Stimulated activated memory B cell treated with anti-CD40 and anti-IgM and Interleukin-4, amounts not matched to agents 10 μg/mL and 1 μg/mL and 100 μg/mL, for 72 hours (primary cell): ENCODE results near the gene WWOX.

Source experiments
- ATAC-seq: fragments of 150-1000 bp; cut with Tn5 transposase; 2 replicates; pipeline ENCODE4 v1.10.0; 2021
- H3K27ac Mint-ChIP-seq: one replicate; pipeline ENCODE4 v1.8.0; 2022; ENCODE audit warnings: mild to moderate bottlenecking, mixed read lengths
- H3K27me3 Mint-ChIP-seq: one replicate; pipeline ENCODE4 v1.8.0; 2022; ENCODE audit warnings: mixed read lengths
- H3K36me3 Mint-ChIP-seq: one replicate; pipeline ENCODE4 v1.8.0; 2022; ENCODE audit warnings: mixed read lengths
- H3K4me1 Mint-ChIP-seq: one replicate; pipeline ENCODE4 v1.8.0; 2022; ENCODE audit warnings: mixed read lengths
- H3K4me3 Mint-ChIP-seq: one replicate; pipeline ENCODE4 v1.8.0; 2022; ENCODE audit warnings: mild to moderate bottlenecking, moderate library complexity, mixed read lengths
- H3K9me3 Mint-ChIP-seq: one replicate; pipeline ENCODE4 v1.8.0; 2022; ENCODE audit warnings: mixed read lengths

WWOX gene

GRCh38 chr16:78647019-78647418 is 547.6 kb downstream of the WWOX start:
- Mint-ChIP-seq H3K4me3 (no peak overlapping the region), H3K9me3 (peaks cover 3% of the 10 kb centered on the region), H3K36me3 (peaks cover 6% of the 10 kb centered on the region), H3K4me1 (no peaks in the 10 kb centered on the region), H3K27me3 (no peaks in the 10 kb centered on the region), H3K27ac (no peak overlapping the region)
- no peak for ATAC-seq

DNA sequence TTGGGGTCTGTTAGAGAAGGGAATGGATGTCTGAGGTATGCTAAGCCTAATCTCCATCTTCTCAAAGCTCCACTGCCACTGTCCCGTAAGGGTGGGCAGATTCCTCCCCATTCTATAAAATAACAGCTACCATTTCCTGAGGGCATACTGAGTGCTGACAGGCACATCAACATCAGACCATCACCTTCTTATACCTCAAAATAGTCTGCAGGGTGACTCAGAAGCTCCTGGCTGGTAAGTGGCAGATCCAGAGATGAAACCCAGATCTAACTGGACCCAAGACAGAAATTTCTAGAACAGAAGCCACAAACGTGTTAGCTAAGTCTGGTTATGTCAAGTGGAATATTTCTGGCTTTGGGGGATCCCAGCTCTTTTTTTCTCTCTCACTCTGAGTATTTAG is 548.0 kb downstream of the WWOX start:
- no peak overlapping the region for H3K4me3 Mint-ChIP-seq
- no peak overlapping the region for H3K27ac Mint-ChIP-seq
- no peaks in the 10 kb centered on the region for H3K27me3 Mint-ChIP-seq
- no peak for ATAC-seq
- peaks cover 3% of the 10 kb centered on the region for H3K9me3 Mint-ChIP-seq
- H3K36me3 Mint-ChIP-seq = peaks cover 6% of the 10 kb centered on the region
- H3K4me1 Mint-ChIP-seq = no peaks in the 10 kb centered on the region

DNA sequence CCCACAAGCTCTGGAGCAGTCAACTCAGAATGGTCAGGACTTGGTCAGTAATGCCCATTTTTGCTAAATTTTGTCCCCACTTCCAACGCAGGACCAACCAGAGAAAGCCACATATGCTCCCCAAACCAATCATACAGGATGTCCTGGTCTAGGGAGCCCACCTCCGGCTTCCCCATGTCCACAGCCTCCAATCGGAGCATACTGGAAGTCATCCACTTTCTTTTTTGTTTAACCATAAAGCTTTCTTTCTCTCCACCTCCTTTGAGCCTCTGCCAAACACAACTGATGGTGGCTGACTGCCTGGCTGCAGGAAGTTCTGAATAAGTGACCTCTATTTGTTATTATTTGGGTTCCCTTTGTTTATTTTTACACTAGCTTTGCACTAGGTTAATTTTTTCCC is 549.1 kb downstream of the WWOX start:
- Mint-ChIP-seq H3K36me3 (peaks cover 6% of the 10 kb centered on the region), H3K9me3 (peaks cover 3% of the 10 kb centered on the region), H3K4me3 (no peak overlapping the region), H3K27ac (no peak overlapping the region), H3K27me3 (no peaks in the 10 kb centered on the region), H3K4me1 (no peaks in the 10 kb centered on the region)
- ATAC-seq = no peak

GRCh38 chr16:78650339-78651074 is 551.1 kb downstream of the WWOX start:
- Mint-ChIP-seq H3K27ac (no peak overlapping the region), H3K36me3 (peaks cover 6% of the 10 kb centered on the region), H3K4me3 (no peak overlapping the region), H3K9me3 (peaks cover 3% of the 10 kb centered on the region), H3K4me1 (no peaks in the 10 kb centered on the region), H3K27me3 (no peaks in the 10 kb centered on the region)
- no peak for ATAC-seq

DNA sequence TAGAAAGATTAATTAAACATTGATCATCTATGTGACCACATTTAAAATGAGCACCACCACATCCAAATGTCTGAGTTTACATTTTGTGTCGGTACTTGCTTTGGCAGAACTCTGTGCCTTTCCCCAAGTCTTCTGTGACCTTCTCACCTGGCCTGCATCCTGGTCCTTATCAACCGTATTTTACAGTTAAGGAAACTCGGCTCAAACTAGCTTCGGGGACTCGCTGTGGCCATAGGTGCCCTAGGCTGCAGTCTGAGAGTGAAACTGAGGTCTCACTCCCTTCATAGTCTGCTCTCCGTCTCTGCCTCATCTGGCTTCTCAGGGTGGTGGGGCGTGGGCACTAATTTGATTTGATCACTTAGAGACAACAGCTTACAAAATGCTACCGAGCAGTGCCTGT is 555.5 kb downstream of the WWOX start:
- no peaks in the 10 kb centered on the region for H3K36me3 Mint-ChIP-seq
- H3K9me3 Mint-ChIP-seq = no peaks in the 10 kb centered on the region
- no peak overlapping the region for H3K27ac Mint-ChIP-seq
- no peak overlapping the region for H3K4me3 Mint-ChIP-seq
- no peak for ATAC-seq
- H3K4me1 Mint-ChIP-seq = no peaks in the 10 kb centered on the region
- no peaks in the 10 kb centered on the region for H3K27me3 Mint-ChIP-seq

- no peak for ATAC-seq
- no peaks in the 10 kb centered on the region for H3K27me3 Mint-ChIP-seq
- H3K4me3 Mint-ChIP-seq = no peak overlapping the region
- no peaks in the 10 kb centered on the region for H3K4me1 Mint-ChIP-seq
- no peaks in the 10 kb centered on the region for H3K36me3 Mint-ChIP-seq
- H3K27ac Mint-ChIP-seq = no peak overlapping the region
- no peaks in the 10 kb centered on the region for H3K9me3 Mint-ChIP-seq
Measured at GRCh38 chr16:78655331-78656113, 556.1 kb downstream of the WWOX start.

GRCh38 chr16:78656887-78657286 is 557.4 kb downstream of the WWOX start:
- Mint-ChIP-seq H3K27ac (no peak overlapping the region), H3K4me3 (no peak overlapping the region)
- no peak for ATAC-seq

DNA sequence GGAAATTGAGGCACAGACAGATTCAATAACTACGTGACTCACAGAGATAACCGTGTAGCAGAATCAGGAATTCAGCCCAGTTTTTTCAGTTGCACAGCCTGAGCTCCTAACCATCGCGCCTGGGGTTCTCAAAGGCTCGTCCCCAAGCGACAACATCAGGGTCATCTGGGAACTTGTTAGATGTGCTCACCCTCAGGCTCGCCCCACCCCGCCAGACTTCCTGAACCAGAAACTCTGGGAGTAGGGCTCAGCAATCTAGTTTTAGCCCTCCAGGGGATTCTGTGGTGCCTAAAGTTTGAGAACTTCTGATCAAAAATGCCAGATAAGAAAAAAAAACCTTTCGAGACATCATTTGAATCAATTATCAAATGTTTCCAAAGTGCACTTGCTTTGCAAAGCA is 559.8 kb downstream of the WWOX start:
- Mint-ChIP-seq H3K9me3 (no peaks in the 10 kb centered on the region), H3K36me3 (no peaks in the 10 kb centered on the region), H3K4me3 (no peak overlapping the region), H3K27ac (no peak overlapping the region), H3K4me1 (no peaks in the 10 kb centered on the region), H3K27me3 (no peaks in the 10 kb centered on the region)
- ATAC-seq = no peak

More at GRCh38 chr16:78656887-78657286, 557.4 kb downstream of the WWOX start:
- Mint-ChIP-seq H3K27me3 (no peaks in the 10 kb centered on the region), H3K9me3 (no peaks in the 10 kb centered on the region), H3K36me3 (no peaks in the 10 kb centered on the region), H3K4me1 (no peaks in the 10 kb centered on the region)

DNA sequence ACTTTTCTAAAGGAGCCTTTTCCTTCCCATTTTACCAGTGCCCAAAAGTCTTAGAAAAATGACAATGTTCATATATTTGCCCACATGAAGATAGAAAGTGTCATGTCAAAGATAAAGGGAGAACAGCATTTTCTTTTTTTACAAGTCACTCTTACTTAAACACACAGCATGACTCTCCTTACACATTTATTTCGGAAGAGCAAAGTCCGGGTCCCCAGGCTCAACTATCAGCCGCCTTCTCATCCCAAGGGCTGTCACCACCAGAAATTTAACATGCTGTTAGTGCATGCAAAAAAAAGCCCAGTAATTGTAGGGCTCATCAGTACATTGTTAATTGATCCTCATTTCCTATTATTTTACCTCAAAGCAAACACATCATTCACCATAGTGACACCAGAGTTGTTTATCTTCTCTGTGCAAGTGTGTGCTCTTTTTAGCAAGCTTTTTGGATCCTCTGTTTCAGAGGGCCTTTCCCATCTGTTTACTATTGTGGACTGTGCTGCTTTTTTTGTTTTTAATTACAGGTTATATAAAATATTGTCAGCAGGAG is 560.3 kb downstream of the WWOX start:
- no peaks in the 10 kb centered on the region for H3K36me3 Mint-ChIP-seq
- H3K4me1 Mint-ChIP-seq = no peaks in the 10 kb centered on the region
- ATAC-seq = no peak
- H3K9me3 Mint-ChIP-seq = no peaks in the 10 kb centered on the region
- no peak overlapping the region for H3K27ac Mint-ChIP-seq
- H3K27me3 Mint-ChIP-seq = no peaks in the 10 kb centered on the region
- H3K4me3 Mint-ChIP-seq = no peak overlapping the region

- no peak overlapping the region for H3K4me3 Mint-ChIP-seq
- H3K4me1 Mint-ChIP-seq = no peaks in the 10 kb centered on the region
- H3K9me3 Mint-ChIP-seq = no peaks in the 10 kb centered on the region
- no peaks in the 10 kb centered on the region for H3K36me3 Mint-ChIP-seq
- ATAC-seq = no peak
- no peaks in the 10 kb centered on the region for H3K27me3 Mint-ChIP-seq
- H3K27ac Mint-ChIP-seq = no peak overlapping the region
Measured at GRCh38 chr16:78660795-78661194, 561.3 kb downstream of the WWOX start.

DNA sequence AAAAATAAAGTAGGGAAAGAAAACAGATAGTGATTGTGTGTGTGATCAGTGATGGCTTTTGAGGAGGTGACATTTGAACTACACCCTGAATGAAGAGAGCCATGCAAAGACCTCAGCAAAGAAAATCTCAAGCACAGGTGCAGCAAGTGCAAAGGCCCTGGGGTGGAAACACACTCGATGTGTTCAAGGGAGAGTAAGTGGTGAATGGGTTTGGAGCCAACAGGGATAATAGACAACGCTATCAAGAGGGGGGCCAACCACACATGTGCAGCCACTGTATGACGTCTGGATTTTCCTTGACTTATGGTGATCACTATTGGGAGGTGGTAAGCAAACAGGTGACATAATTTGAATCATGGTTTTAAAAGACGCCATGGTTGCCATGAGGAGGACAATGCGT is 564.2 kb downstream of the WWOX start:
- H3K36me3 Mint-ChIP-seq = no peaks in the 10 kb centered on the region
- H3K4me3 Mint-ChIP-seq = no peak overlapping the region
- H3K4me1 Mint-ChIP-seq = no peaks in the 10 kb centered on the region
- no peak overlapping the region for H3K27ac Mint-ChIP-seq
- no peaks in the 10 kb centered on the region for H3K27me3 Mint-ChIP-seq
- ATAC-seq = no peak
- H3K9me3 Mint-ChIP-seq = no peaks in the 10 kb centered on the region

DNA sequence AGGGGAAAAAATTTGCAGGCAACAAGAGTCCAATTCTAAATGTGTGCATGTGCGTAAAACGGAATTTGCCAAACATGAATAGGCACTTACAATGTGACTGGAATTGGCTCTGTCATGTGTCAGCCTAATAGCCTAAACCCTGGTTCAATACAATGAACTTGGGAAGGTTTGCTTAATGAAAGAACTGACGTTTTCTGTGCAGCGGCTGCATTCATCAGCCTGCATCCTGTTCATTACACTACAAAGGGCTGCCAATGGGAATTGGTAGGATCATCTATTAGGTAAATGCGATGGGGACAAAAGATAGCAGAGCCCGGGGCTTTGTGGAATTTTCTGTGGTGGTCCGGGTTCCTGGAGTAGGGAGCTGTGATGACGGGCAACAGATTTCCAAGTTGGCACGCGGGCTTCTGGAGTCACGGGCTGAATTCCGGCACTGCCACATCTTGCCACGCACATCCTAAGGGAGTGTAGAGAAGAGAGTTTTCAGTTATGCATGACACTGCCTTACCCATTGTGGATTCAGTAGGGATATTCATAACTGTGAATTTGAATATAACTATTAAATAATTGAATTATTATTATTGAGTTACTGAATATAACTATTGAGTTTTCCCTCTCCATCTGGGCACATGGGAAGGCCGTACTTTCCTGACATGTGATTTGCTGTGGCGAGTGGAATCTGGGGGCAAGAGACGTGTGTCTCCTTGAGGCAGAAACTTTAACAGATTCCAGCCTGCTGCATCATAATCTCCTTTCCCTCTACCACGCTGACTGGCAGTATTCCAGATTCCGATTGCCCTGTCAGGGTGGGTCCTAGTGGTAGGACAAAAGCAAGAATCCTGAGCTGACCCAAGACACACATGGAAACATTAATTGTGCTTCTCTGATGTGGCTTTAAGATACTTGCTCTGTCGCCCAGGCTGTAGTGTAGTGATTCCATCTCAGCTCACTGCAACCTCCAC is 565.6 kb downstream of the WWOX start:
- ATAC-seq = no peak
- Mint-ChIP-seq H3K4me1 (no peaks in the 10 kb centered on the region), H3K4me3 (no peak overlapping the region), H3K27ac (no peak overlapping the region), H3K36me3 (no peaks in the 10 kb centered on the region), H3K9me3 (no peaks in the 10 kb centered on the region), H3K27me3 (no peaks in the 10 kb centered on the region)

DNA sequence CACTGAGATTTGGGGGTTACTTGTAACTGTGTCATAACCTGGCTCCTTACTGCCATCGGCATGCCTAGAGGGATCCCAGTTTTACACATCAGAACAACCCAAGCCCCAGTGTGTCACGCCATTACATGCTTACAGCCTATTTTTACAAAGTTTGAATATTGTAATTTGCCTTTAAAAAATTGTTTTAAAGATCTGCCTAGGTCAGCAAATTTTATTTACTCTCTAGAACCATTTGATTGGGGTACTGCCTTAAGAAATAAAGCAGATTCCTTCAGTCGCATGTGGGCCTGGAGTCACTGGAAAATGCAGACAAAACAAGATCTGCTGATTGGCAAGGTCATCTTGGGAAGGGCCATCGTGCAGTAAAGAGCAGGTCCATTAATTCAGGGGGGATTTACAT is 566.9 kb downstream of the WWOX start:
- no peaks in the 10 kb centered on the region for H3K36me3 Mint-ChIP-seq
- H3K9me3 Mint-ChIP-seq = no peaks in the 10 kb centered on the region
- no peaks in the 10 kb centered on the region for H3K27me3 Mint-ChIP-seq
- no peak overlapping the region for H3K27ac Mint-ChIP-seq
- no peak for ATAC-seq
- H3K4me3 Mint-ChIP-seq = no peak overlapping the region
- no peaks in the 10 kb centered on the region for H3K4me1 Mint-ChIP-seq

GRCh38 chr16:78667675-78668074 is 568.2 kb downstream of the WWOX start:
- H3K27me3 Mint-ChIP-seq = no peaks in the 10 kb centered on the region
- ATAC-seq = no peak
- H3K36me3 Mint-ChIP-seq = no peaks in the 10 kb centered on the region
- no peak overlapping the region for H3K4me3 Mint-ChIP-seq
- no peaks in the 10 kb centered on the region for H3K9me3 Mint-ChIP-seq
- no peaks in the 10 kb centered on the region for H3K4me1 Mint-ChIP-seq
- no peak overlapping the region for H3K27ac Mint-ChIP-seq

- no peaks in the 10 kb centered on the region for H3K36me3 Mint-ChIP-seq
- no peaks in the 10 kb centered on the region for H3K4me1 Mint-ChIP-seq
- no peak overlapping the region for H3K27ac Mint-ChIP-seq
- no peaks in the 10 kb centered on the region for H3K27me3 Mint-ChIP-seq
- H3K4me3 Mint-ChIP-seq = no peak overlapping the region
- ATAC-seq = no peak
- H3K9me3 Mint-ChIP-seq = no peaks in the 10 kb centered on the region
Measured at GRCh38 chr16:78668393-78668792, 568.9 kb downstream of the WWOX start.
